ENCODE results near the gene DNAH2.

- TF ChIP-seq, protein P1, sequence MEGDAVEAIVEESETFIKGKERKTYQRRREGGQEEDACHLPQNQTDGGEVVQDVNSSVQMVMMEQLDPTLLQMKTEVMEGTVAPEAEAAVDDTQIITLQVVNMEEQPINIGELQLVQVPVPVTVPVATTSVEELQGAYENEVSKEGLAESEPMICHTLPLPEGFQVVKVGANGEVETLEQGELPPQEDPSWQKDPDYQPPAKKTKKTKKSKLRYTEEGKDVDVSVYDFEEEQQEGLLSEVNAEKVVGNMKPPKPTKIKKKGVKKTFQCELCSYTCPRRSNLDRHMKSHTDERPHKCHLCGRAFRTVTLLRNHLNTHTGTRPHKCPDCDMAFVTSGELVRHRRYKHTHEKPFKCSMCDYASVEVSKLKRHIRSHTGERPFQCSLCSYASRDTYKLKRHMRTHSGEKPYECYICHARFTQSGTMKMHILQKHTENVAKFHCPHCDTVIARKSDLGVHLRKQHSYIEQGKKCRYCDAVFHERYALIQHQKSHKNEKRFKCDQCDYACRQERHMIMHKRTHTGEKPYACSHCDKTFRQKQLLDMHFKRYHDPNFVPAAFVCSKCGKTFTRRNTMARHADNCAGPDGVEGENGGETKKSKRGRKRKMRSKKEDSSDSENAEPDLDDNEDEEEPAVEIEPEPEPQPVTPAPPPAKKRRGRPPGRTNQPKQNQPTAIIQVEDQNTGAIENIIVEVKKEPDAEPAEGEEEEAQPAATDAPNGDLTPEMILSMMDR (IDR thresholded peaks at IDR 0.05) = no peak
- TF ChIP-seq EP300 (IDR thresholded peaks at IDR 0.05) (no peak), POLR2A (IDR thresholded peaks at IDR 0.05) (no peak)
These were observed 63.2 kb downstream of the DNAH2 start for GRCh38 chr17:7780736-7781135.
